Stimulated activated CD4-positive, alpha-beta T cell treated with anti-CD3 and anti-CD28 coated beads, Interleukin-15, amount 100 ng/mL, for 48 hours (primary cell): ENCODE data around the gene RETN.
A peak's percentile ranks its signal among the peaks of the same experiment; 100 is the strongest.

Experiments
- DNase-seq, 2 donors: peaks; one replicate each; pipeline ENCODE4 v3.0.0-alpha.2; 2020; ENCODE audit warnings: low read depth in 2 of 2

Gene RETN, protein sequence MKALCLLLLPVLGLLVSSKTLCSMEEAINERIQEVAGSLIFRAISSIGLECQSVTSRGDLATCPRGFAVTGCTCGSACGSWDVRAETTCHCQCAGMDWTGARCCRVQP

GRCh38 chr19:7668842-7669241 lies at the start of gene RETN:
TSS of gene RETN (plus strand) at chr19:7669049. CDS start at chr19:7669327, 278 bp downstream.
- no peak for DNase-seq

DNA sequence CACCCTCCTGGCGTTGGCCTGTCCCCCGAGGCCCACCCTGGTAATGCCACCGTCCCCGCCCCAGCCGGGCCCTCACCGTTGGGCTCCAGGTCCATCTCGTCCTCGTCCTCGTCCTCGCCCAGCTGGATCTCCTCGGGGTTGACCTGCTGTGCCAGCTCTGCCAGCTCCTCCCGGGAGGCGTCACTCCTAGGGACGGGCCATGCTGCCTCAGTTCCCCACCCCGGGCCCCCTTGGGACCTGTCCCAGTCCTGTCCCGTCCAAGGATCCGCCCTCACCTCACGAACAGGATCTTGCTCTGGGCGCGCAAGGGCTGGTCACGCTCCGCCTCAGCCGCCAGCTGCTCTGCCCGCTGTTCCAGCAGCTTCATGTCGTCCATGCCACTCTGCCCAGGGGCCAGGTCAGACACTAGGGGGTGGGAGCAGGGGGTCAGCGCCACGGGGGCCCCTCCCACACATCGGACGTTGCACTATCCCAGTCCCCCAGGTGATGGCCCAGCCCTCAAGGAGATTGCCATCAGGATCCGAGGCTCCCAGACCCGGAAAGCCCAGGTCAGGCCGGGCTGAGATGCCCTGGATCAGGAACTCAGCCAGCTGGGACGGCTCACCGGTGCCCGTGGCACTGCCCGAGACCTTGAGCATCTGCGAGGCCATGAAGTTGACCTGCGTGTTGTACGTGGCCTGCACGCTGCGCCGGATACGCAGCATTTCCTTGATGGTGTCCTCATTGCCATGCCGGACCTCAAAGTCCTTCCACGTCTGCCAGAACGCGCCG lies 49.0 kb upstream of the RETN start:
- DNase-seq: no peak

- no peak for DNase-seq
These were observed 48.1 kb upstream of the RETN start for GRCh38 chr19:7620442-7621412.

GRCh38 chr19:7622933-7623685 lies 45.7 kb upstream of the RETN start:
- no peak for DNase-seq

GRCh38 chr19:7623725-7624603 lies 44.9 kb upstream of the RETN start:
- no peak for DNase-seq

GRCh38 chr19:7624810-7625209 lies 44.0 kb upstream of the RETN start:
- no peak for DNase-seq

- DNase-seq: no peak
These were observed 43.0 kb upstream of the RETN start for GRCh38 chr19:7625763-7626372.

GRCh38 chr19:7627166-7627565 lies 41.7 kb upstream of the RETN start:
- DNase-seq: no peak

DNA sequence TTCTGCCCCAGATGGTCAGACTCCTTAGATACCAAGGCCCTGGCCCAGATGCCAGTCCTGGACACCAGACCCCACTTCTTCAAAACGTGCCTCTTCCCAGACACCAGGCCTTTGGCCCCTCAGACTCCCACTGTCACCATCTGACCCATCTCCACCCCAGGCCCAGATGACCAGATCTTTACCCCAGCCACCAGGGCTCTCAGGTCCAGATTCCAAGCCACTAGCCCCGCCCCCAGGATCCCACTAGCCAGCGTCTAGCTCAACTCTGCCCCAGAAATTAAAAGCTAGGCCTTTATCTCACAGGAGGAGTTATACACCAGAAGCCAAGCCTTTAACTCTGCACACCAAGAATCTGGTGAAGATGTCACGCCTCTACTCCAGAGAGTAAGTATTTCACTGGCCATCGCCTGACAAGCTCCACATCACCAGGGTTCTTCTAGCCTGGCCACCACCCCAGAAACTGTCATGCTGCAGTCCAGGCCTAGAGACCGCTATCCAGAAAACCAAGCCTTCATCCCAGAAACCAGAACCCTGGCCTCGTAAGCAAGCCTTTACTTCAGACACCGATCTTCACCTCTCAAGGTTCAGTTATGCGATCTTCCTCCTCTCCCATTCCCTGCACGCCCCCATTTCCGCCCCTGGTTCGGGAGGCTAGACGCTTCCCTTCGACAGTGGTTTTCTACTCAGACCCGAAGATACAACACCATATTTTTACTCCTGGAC lies 40.1 kb upstream of the RETN start:
- DNase-seq: no peak

DNA sequence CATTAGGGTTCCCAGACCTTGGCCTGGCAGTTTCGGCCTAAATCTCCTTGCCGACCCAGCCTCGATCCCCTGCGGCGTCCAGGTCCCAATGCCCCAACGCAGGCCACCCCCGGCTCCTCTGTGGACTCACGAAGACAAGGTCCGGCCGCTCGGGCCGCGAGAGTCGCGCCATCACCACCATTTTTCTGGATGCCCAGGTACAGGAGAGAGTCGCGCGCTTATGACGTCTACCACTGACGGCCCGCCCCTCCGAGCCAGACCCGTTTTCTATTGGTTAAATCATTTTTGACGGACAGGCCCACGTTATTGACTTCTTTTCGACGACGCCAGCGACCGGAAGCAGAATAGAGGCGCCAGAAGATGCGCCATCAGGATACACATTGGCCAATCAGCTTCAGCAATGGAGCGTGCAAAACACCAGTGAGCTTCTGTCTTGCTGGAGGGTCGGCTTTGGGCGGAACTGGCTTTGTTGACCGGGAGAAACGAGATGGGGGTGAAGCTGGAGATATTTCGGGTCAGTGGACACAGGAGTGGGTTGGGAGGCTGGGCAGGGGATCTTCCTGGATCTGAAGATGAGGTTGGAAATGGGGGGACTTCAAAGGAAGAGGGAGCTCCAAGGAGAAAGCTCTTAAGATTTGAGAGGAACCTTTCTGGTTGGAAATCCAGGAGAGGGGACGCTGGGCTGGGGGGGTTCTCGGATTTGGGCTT lies 39.3 kb upstream of the RETN start, which contains the start of the genes PET100 and XAB2:
Gene PET100 (plus strand): TSS at position 447 of the 708 bp plus-strand sequence. CDS start 41 bp downstream, at position 488.
Gene XAB2 (minus strand): TSS at position 199 of the 708 bp plus-strand sequence. CDS start 18 bp downstream, at position 181.
- peak; percentile 90 to 94 for DNase-seq

GRCh38 chr19:7631577-7631976 lies 37.3 kb upstream of the RETN start:
- DNase-seq: no peak

- no peak for DNase-seq
These were observed 36.3 kb upstream of the RETN start for GRCh38 chr19:7632340-7633203.

DNA sequence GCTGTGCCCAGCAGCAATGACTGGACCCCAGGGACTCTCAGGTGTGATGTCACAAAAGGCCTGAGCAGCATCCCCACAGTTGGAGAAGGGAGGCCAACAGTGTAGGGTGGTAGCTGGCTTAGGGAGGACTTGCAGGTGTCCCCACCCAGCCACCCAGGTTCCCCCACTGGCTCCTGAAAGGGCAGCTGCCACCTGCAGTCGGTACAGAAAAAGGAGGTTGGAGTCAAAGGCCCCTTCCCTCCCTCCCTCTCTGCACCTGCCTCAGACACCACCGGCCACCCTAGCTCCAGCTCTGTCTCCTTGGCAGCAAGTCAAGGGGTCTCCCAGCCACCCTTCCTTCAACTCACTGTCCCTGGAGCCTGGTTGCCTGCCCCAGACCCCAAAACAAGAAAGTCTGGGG lies 35.2 kb upstream of the RETN start, which contains the start of gene PCP2:
Gene PCP2 (minus strand): TSS at position 22 of the 400 bp plus-strand sequence. CDS start 262 bp downstream, outside the sequence.
- no peak for DNase-seq

DNA sequence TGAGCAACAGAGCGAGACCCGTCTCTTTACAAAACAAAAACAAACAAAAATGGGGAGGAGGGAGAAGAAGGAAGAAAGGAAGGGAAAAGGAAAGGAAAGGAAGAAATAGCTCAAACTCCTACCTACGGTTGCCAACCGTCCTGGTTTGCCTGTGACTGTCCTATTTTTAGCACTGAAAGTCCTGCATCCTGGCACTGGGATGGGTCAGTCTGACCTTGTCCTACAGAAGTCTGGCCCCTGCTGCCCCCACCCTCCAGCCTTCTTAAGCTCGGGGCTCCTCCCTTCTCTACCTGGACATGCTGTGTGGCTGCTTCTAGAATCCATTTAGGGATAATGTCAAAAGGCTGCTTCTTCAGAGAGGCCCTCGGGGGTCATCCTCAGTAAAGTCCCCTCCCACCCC lies 33.2 kb upstream of the RETN start:
- DNase-seq: no peak

GRCh38 chr19:7636317-7636690 lies 32.5 kb upstream of the RETN start:
- DNase-seq: no peak

DNA sequence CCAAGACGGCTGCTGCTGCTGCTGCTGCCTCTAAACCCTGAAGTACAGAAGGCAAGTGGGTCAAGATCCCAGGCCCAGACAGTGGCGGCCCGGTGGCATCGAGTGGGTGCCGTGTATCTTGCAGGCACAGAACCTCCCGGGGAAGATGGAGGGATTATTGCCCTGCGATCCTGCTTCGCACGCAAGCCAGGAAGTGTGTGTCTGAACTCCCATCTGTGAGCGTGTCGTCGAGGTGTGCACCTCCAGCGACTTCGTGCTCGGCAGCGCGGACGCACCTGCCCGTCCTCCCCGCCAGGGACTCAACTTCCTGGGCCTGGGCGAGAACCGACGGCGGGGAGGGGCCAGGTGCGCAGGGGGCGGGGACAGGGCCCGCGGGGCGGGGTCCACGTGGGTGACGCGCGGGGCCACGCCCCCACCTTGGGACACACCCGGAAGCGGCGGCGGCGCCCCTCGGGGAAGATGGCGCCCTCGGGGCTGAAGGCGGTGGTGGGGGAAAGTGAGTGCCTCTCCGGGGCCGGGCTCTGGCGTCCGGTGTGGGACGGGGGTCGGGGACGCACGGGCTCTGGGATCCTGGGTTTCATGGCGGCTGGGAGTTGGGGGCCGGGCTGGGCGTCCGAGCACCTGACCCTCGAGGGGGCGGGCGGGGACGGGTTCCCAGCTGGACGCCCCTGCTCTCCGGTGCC lies 32.0 kb upstream of the RETN start, which contains the start of gene STXBP2:
Gene STXBP2 (plus strand): TSS at position 420 of the 683 bp plus-strand sequence. CDS start 40 bp downstream, at position 460.
- peak; percentile 84 to 90 for DNase-seq
